Measurements from ENCODE around the gene TMCO4. TPM values are rescaled to one million over a fixed set of nuclear protein-coding genes. Genes with fewer than 3 reads are reported as not detected.

Gene TMCO4
- total RNA-seq, 1 donor, result 27.5 TPM

DNA sequence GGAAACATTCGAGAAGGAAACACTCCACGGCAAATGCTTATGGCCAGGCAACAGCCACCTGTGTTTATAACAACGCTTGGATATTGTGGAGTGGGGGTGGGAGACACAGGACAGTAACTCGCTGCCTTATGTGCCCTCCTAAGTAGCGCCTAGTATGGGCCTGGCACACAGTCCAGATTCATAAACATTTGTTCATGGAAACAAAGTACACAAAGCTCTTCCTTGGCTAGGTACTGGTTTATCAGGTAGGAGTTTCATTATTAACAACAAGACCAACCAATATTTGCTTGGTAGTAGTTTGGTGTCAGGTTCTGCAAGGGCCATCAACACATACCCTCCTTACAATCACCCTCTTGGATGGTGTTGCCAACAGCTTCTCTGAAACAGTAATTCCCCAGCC lies 23.4 kb downstream of the TMCO4 start:
- no peak overlapping the region for H3K4me3 ChIP-seq (ENCODE audit: insufficient read depth, low read length)
- TF ChIP-seq, protein P1, sequence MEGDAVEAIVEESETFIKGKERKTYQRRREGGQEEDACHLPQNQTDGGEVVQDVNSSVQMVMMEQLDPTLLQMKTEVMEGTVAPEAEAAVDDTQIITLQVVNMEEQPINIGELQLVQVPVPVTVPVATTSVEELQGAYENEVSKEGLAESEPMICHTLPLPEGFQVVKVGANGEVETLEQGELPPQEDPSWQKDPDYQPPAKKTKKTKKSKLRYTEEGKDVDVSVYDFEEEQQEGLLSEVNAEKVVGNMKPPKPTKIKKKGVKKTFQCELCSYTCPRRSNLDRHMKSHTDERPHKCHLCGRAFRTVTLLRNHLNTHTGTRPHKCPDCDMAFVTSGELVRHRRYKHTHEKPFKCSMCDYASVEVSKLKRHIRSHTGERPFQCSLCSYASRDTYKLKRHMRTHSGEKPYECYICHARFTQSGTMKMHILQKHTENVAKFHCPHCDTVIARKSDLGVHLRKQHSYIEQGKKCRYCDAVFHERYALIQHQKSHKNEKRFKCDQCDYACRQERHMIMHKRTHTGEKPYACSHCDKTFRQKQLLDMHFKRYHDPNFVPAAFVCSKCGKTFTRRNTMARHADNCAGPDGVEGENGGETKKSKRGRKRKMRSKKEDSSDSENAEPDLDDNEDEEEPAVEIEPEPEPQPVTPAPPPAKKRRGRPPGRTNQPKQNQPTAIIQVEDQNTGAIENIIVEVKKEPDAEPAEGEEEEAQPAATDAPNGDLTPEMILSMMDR (IDR thresholded peaks at IDR 0.05; ENCODE audit: extremely low read depth, low read depth, low read length), result no peak
- no peaks in the 10 kb centered on the region for H3K79me2 ChIP-seq (ENCODE audit: insufficient read depth, low read length)
- peaks cover 4% of the 10 kb centered on the region for H3K4me1 ChIP-seq (ENCODE audit: insufficient read depth, low read length)
- H3K9me3 ChIP-seq (ENCODE audit: low read depth, low read length), result no peaks in the 10 kb centered on the region
- H3K27me3 ChIP-seq (ENCODE audit: insufficient read depth, low read length), result no peaks in the 10 kb centered on the region
- no peak for DNase-seq (ENCODE audit: insufficient read length, low spot score, missing footprints)
- no peak overlapping the region for H3K27ac ChIP-seq (ENCODE audit: low read depth, low read length)
- no peaks in the 10 kb centered on the region for H4K20me1 ChIP-seq (ENCODE audit: insufficient read depth, low read length)
- no peak overlapping the region for H2AFZ ChIP-seq (ENCODE audit: low read length)
- H3K4me2 ChIP-seq (ENCODE audit: insufficient read depth, low read length), result no peak overlapping the region
- H3K36me3 ChIP-seq (ENCODE audit: insufficient read depth, low read length), result peaks cover 18% of the 10 kb centered on the region

DNA sequence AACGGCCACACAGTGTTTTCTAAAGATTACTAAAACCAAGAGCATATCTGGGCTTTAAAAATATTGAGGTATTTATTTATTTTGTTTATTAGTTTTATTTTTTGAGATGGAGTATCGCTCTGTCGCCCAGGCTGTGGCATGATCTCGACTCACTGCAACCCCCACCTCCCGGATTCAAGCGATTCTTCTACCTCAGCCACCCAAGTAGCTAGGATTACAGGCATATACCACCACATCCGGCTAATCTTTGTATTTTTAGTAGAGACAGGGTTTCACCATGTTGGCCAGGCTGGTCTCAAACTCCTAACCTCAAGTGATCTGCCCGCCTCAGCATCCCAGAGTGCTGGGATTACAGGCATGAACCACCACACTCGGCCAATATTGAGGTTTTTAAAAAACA lies 23.9 kb downstream of the TMCO4 start:
- H3K27me3 ChIP-seq (ENCODE audit: insufficient read depth, low read length), result no peaks in the 10 kb centered on the region
- no peak for DNase-seq (ENCODE audit: insufficient read length, low spot score, missing footprints)

DNA sequence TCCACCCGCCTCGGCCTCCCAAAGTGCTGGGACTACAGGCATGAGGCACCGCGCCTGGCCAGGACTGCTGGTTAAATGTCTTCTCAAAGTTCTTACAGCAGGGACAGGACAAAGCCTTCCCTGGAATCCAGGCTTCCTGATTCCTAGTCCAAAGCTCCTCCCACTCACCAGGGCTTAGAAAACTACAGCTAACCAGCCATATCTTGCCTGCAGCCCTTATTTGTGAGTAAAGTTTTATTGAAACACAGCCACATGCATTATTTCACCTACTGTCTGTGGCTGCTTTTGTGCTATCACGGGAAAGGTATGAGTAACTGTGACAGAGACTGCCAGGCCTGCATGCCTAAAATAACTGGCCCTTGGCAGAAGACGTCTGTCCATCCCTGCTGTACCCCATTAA lies 24.4 kb downstream of the TMCO4 start:
- TF ChIP-seq, protein P1 (IDR thresholded peaks at IDR 0.05; ENCODE audit: extremely low read depth, low read depth, low read length), result no peak
- Histone ChIP-seq H3K4me1 (ENCODE audit: insufficient read depth, low read length) (peaks cover 4% of the 10 kb centered on the region), H3K9me3 (ENCODE audit: low read depth, low read length) (no peaks in the 10 kb centered on the region), H3K27me3 (ENCODE audit: insufficient read depth, low read length) (no peaks in the 10 kb centered on the region), H3K4me3 (ENCODE audit: insufficient read depth, low read length) (no peak overlapping the region), H2AFZ (ENCODE audit: low read length) (peak overlapping the region; percentile 25), H4K20me1 (ENCODE audit: insufficient read depth, low read length) (no peaks in the 10 kb centered on the region), H3K79me2 (ENCODE audit: insufficient read depth, low read length) (no peaks in the 10 kb centered on the region), H3K4me2 (ENCODE audit: insufficient read depth, low read length) (no peak overlapping the region), H3K36me3 (ENCODE audit: insufficient read depth, low read length) (peaks cover 21% of the 10 kb centered on the region), H3K27ac (ENCODE audit: low read depth, low read length) (no peak overlapping the region)
- DNase-seq (ENCODE audit: insufficient read length, low spot score, missing footprints), result no peak

More for the DNA sequence above, 23.9 kb downstream of the TMCO4 start:
- TF ChIP-seq, protein P1 (IDR thresholded peaks at IDR 0.05; ENCODE audit: extremely low read depth, low read depth, low read length), result no peak
- Histone ChIP-seq H3K4me1 (ENCODE audit: insufficient read depth, low read length) (peaks cover 4% of the 10 kb centered on the region), H3K36me3 (ENCODE audit: insufficient read depth, low read length) (peaks cover 18% of the 10 kb centered on the region), H3K79me2 (ENCODE audit: insufficient read depth, low read length) (no peaks in the 10 kb centered on the region), H3K9me3 (ENCODE audit: low read depth, low read length) (no peaks in the 10 kb centered on the region), H3K4me2 (ENCODE audit: insufficient read depth, low read length) (no peak overlapping the region), H2AFZ (ENCODE audit: low read length) (no peak overlapping the region), H3K27ac (ENCODE audit: low read depth, low read length) (no peak overlapping the region), H4K20me1 (ENCODE audit: insufficient read depth, low read length) (no peaks in the 10 kb centered on the region), H3K4me3 (ENCODE audit: insufficient read depth, low read length) (no peak overlapping the region)

DNA sequence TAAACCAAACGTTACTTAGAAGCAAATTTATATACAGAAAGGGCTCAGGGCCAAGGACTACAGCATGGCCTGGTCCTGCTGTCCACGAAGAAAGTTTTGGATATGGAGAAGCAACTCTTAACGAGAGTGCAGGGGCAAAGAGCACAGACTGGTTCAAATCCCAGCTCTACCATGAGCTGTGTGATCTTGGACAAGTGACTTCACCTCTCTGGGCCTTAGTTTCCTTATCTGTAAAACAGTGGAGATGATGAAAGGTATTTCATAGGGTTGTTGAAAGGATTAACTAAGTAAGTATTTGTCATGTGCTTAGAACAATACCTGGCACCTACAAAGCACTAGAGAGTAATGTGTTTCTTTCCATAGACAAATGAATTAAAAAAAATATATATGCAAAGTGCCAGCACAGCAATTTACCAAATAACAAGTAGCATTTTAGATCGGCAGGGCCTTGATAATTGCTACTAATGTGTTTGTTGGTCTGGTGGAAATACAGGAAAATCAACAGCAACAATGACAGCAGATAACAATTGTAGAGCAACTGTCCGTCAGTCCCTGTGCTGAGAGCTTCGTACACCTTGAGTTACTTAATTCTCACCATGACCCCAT lies 25.4 kb downstream of the TMCO4 start:
- no peaks in the 10 kb centered on the region for H3K27me3 ChIP-seq (ENCODE audit: insufficient read depth, low read length)
- H3K79me2 ChIP-seq (ENCODE audit: insufficient read depth, low read length), result no peaks in the 10 kb centered on the region
- peaks cover 12% of the 10 kb centered on the region for H3K36me3 ChIP-seq (ENCODE audit: insufficient read depth, low read length)
- H3K4me1 ChIP-seq (ENCODE audit: insufficient read depth, low read length), result peaks cover 7% of the 10 kb centered on the region
- TF ChIP-seq, protein P1 (IDR thresholded peaks at IDR 0.05; ENCODE audit: extremely low read depth, low read depth, low read length), result no peak
- no peak overlapping the region for H3K27ac ChIP-seq (ENCODE audit: low read depth, low read length)
- H3K9me3 ChIP-seq (ENCODE audit: low read depth, low read length), result no peaks in the 10 kb centered on the region
- no peak overlapping the region for H3K4me3 ChIP-seq (ENCODE audit: insufficient read depth, low read length)
- no peak for DNase-seq (ENCODE audit: insufficient read length, low spot score, missing footprints)
- no peaks in the 10 kb centered on the region for H4K20me1 ChIP-seq (ENCODE audit: insufficient read depth, low read length)
- no peak overlapping the region for H2AFZ ChIP-seq (ENCODE audit: low read length)
- H3K4me2 ChIP-seq (ENCODE audit: insufficient read depth, low read length), result no peak overlapping the region

All from osteoblast (primary cell).